ENCODE results near the gene GIGYF2.

- no peak for TF ChIP-seq CTCF (IDR thresholded peaks at IDR 0.05; ENCODE audit: low read length)
- no peak for TF ChIP-seq EZH2 (optimal IDR thresholded peaks at IDR 0.05; ENCODE audit: low read depth, low read length)
Observed at GRCh38 chr2:232662486-232663260, 34.5 kb upstream of the GIGYF2 start.
